Ovary (tissue), 9 donors: Measurements from ENCODE around the gene RASGRF2. TPM values are rescaled to one million over a fixed set of nuclear protein-coding genes. Genes with fewer than 3 reads are reported as not detected.

ENCODE experiments used
- DNase-seq, 5 donors: peaks; one replicate each; pipeline ENCODE4 v3.0.0-alpha.2; 2019 to 2020
- H3K27ac ChIP-seq, 2 donors: fragments of 200-600 bp; one replicate each; pipeline versions ENCODE4 v1.5.1 to v1.8.0; 2019 to 2022
- H3K27me3 ChIP-seq: fragments of 200-600 bp; one replicate; pipeline ENCODE4 v1.8.0; 2022
- H3K36me3 ChIP-seq: fragments of 200-600 bp; sonication (generic); one replicate; pipeline ENCODE4 v1.5.1; 2019
- H3K4me1 ChIP-seq: one replicate; pipeline ENCODE4 v1.8.1; 2013; ENCODE audit warnings: mild to moderate bottlenecking, moderate library complexity; ENCODE audit not compliant: insufficient read depth
- H3K4me3 ChIP-seq: fragments of 200-600 bp; sonication (generic); one replicate; pipeline ENCODE4 v1.5.1; 2017
- H3K9me3 ChIP-seq, 2 donors: fragments of 200-600 bp in 1 of 2; sonication (generic) in 1 of 2; one replicate each; pipeline versions ENCODE4 v1.5.1 to v1.8.1; 2013 to 2019; ENCODE audit warnings: mild to moderate bottlenecking in 1 of 2, moderate library complexity in 1 of 2
- CTCF ChIP-seq, 3 donors: fragments of 450-650 bp in 2 of 3; fragments of 200-600 bp in 1 of 3; IDR thresholded peaks; one replicate each; pipeline versions ENCODE4 v1.5.1 to v1.8.0; 2016 to 2022; ENCODE audit warnings: antibody characterized with exemption in 3 of 3, mild to moderate bottlenecking in 1 of 3
- EP300 ChIP-seq: sonication (generic); formaldehyde crosslinking; IDR thresholded peaks from one replicate; pipeline ENCODE4 v1.6.1; 2017; ENCODE audit warnings: antibody characterized with exemption
- POLR2A ChIP-seq: fragments of 450-650 bp; IDR thresholded peaks from one replicate; pipeline ENCODE4 v1.6.1; 2017; ENCODE audit warnings: antibody characterized with exemption, mild to moderate bottlenecking, moderate library complexity
- WGBS, 3 donors: extraction: QIAGEN DNeasy Blood & Tissue Kit in 1 of 3; methylation state at CpG; one replicate each; pipeline versions ENCODE4 v1.1.5 to v1.1.7; 2013 to 2017; 5-methylcytosine and 5-hydroxymethylcytosine counted together
- intact Hi-C, 4 donors: fragments of 100-400 bp; cut with DNase I; formaldehyde crosslinking; loops; one replicate each; pipeline versions ENCODE4 v1.11.0 to v1.15.1; 2022 to 2023
- polyA plus RNA-seq, 2 donors: library from polyadenylated mRNA; stranded (reverse); fragments of 200-250 nt in 1 of 2; fragments of 350-450 nt in 1 of 2; fragmentation: Illumina TruSeq in 1 of 2; extraction: RNeasy Lipid Tissue Mini Kit (QIAGEN cat#74804) in 1 of 2; gene quantifications; one replicate each; pipeline ENCODE4 v1.2.3, GENCODE V29; 2013 to 2014
- total RNA-seq, 7 donors: library from RNA; depleted of rRNA in 2 of 7; stranded (reverse); fragments of >200 nt in 2 of 7; fragmentation: NEBNext Ultra II Directional in 3 of 7; extraction: Animal tissue kit (Norgen Biotek cat#: 25700) in 3 of 7; gene quantifications; one replicate each; pipeline versions ENCODE4 v1.1.0 to v1.2.4, GENCODE V29; 2016 to 2023
- donor health status: DM: no; HTN: no; CAD: no; lungs with moderate emphysema.
- donor health status: DM: no; HTN: no; CAD: no.
- donor health status: Bipolar disorder and iron deficiency.
- donor health status: DM: yes; HTN: yes; CAD: no.
- donor health status: DM: no; HTN: no; CAD: no.
- donor health status: DM: yes; HTN: yes; CAD: no.

RASGRF2 gene
- total and polyA plus RNA-seq, 9 donors, result 8.6 to 55.1 (median 23.0) TPM

- intact Hi-C loops, result no loop called here
- TF ChIP-seq EP300, result no peak
These were observed 244.0 kb downstream of the RASGRF2 start for GRCh38 chr5:81204205-81204604.

GRCh38 chr5:81205058-81205457, 244.9 kb downstream of the RASGRF2 start:
- no peak for DNase-seq
- WGBS, 3 donors, result 85 to 88% (median 86%) methylated on average over 4 of the region's 4 CpGs
- intact Hi-C loops, result no loop called here

More at GRCh38 chr5:81204205-81204604, 244.0 kb downstream of the RASGRF2 start:
- no peak for DNase-seq
- WGBS, 3 donors, result 90 to 96% (median 91%) methylated on average over 1 of the region's 1 CpG
- Histone ChIP-seq H3K9me3 (no peaks in the 10 kb centered on the region), H3K4me3 (no peak overlapping the region), H3K27me3 (no peaks in the 10 kb centered on the region), H3K27ac (no peak overlapping the region), H3K36me3 (no peaks in the 10 kb centered on the region), H3K4me1 (no peaks in the 10 kb centered on the region)

GRCh38 chr5:81207009-81207408, 246.8 kb downstream of the RASGRF2 start:
- Histone ChIP-seq H3K27me3 (no peaks in the 10 kb centered on the region), H3K4me1 (no peaks in the 10 kb centered on the region), H3K9me3 (no peaks in the 10 kb centered on the region), H3K36me3 (no peaks in the 10 kb centered on the region), H3K4me3 (no peak overlapping the region), H3K27ac (no peak overlapping the region)
- 76 to 79% (median 77%) methylated on average over 5 of the region's 5 CpGs for WGBS, 3 donors
- DNase-seq, result no peak
- intact Hi-C loops, result no loop called here
- no peak for TF ChIP-seq POLR2A
- TF ChIP-seq CTCF (IDR thresholded peaks at IDR 0.05), result no peak
- no peak for TF ChIP-seq EP300

More at GRCh38 chr5:81205058-81205457, 244.9 kb downstream of the RASGRF2 start:
- no peak for TF ChIP-seq POLR2A
- TF ChIP-seq CTCF (IDR thresholded peaks at IDR 0.05), result no peak
- no peak for TF ChIP-seq EP300
- Histone ChIP-seq H3K9me3 (no peaks in the 10 kb centered on the region), H3K4me1 (no peaks in the 10 kb centered on the region), H3K36me3 (no peaks in the 10 kb centered on the region), H3K4me3 (no peak overlapping the region), H3K27ac (no peak overlapping the region), H3K27me3 (no peaks in the 10 kb centered on the region)

- H3K36me3 ChIP-seq, result no peaks in the 10 kb centered on the region
- intact Hi-C loops, result no loop called here
These were observed 248.7 kb downstream of the RASGRF2 start for GRCh38 chr5:81208904-81209303.

GRCh38 chr5:81209386-81209785, 249.2 kb downstream of the RASGRF2 start:
- DNase-seq, result no peak
- Histone ChIP-seq H3K27me3 (no peaks in the 10 kb centered on the region), H3K4me3 (no peak overlapping the region), H3K27ac (no peak overlapping the region), H3K4me1 (no peaks in the 10 kb centered on the region), H3K9me3 (no peaks in the 10 kb centered on the region), H3K36me3 (no peaks in the 10 kb centered on the region)
- intact Hi-C loops, result no loop called here
- 84 to 88% (median 85%) methylated on average over 5 of the region's 5 CpGs for WGBS, 3 donors
- TF ChIP-seq CTCF (IDR thresholded peaks at IDR 0.05), result no peak
- no peak for TF ChIP-seq POLR2A
- TF ChIP-seq EP300, result no peak

More at GRCh38 chr5:81208904-81209303, 248.7 kb downstream of the RASGRF2 start:
- 82 to 92% (median 89%) methylated on average over 4 of the region's 4 CpGs for WGBS, 3 donors
- H3K9me3 ChIP-seq, result no peaks in the 10 kb centered on the region
- no peak for DNase-seq
- H3K27me3 ChIP-seq, result no peaks in the 10 kb centered on the region
- no peak for TF ChIP-seq POLR2A
- no peak for TF ChIP-seq EP300
- TF ChIP-seq CTCF (IDR thresholded peaks at IDR 0.05), result no peak
- H3K4me3 ChIP-seq, result no peak overlapping the region
- no peaks in the 10 kb centered on the region for H3K4me1 ChIP-seq
- no peak overlapping the region for H3K27ac ChIP-seq
